Right forelimb (tissue), 1 donor: ENCODE data around the gene ZNG1F.
"Not testable (repeated sequence)": the region's sequence is repeated elsewhere in the genome, so short reads cannot be mapped to it uniquely, and the experiment has no call there.

ENCODE experiments used
- DNase-seq: peaks from one replicate; pipeline ENCODE4 v3.0.0-alpha.2; 2018

The ZNG1F gene

DNA sequence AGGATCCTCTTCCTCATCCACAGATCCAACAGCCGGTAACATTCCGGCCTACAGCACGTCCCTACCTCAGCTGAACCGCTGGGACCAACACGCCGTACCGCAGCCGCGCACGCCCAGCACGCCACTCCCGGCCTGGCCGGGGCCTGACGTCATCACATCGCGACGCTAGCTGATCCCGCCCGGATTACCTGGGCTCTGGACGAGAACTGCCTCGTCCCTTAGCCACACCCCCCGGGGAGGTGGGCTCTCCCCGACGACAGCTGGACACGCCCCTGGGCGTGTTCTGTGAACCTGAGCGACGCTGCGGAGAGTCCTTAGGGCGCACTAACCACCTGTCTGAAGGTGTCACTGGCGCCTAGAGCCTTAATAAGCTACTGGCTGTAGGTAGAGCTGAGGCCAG lies at the start of gene ZNG1F:
ZNG1F (minus strand) TSS at position 101 of the 400 bp plus-strand sequence; CDS start at position 42, 59 bp downstream.
- not testable (repeated sequence) for DNase-seq

DNA sequence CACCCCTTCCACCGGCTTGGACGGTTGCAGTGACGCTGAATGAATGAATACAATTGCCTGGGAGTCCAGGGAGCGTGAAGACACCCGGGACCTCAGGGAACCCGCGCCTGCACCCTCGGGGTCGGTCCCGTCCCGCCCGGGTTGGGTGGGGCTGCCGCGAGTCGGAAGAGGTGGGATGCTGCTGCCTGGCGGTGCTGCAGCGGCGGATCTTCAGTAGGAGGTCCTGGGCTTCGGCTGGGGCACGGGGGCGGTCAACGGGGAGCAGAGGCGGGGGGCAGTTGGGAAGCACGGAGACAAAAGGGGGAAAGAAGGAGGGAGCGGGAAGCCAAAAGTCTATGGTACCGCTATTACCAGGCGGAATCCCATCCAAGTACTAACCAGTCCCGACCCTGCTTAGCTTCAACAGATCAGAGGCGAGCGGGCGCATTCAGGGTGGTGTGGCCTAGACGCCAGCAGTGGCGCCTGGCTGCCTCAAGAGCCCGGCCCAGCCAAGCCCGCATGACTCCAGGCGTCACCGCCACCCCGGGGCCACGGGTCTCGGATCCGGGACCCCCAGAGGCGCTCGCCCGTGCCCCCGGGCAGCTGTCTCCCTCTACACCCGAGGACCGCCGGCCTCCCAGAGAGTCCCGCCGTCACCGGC lies 48.1 kb upstream of the ZNG1F start:
- not testable (repeated sequence) for DNase-seq

GRCh38 chr9:41236486-41237109 lies 47.5 kb upstream of the ZNG1F start:
- not testable (repeated sequence) for DNase-seq

DNA sequence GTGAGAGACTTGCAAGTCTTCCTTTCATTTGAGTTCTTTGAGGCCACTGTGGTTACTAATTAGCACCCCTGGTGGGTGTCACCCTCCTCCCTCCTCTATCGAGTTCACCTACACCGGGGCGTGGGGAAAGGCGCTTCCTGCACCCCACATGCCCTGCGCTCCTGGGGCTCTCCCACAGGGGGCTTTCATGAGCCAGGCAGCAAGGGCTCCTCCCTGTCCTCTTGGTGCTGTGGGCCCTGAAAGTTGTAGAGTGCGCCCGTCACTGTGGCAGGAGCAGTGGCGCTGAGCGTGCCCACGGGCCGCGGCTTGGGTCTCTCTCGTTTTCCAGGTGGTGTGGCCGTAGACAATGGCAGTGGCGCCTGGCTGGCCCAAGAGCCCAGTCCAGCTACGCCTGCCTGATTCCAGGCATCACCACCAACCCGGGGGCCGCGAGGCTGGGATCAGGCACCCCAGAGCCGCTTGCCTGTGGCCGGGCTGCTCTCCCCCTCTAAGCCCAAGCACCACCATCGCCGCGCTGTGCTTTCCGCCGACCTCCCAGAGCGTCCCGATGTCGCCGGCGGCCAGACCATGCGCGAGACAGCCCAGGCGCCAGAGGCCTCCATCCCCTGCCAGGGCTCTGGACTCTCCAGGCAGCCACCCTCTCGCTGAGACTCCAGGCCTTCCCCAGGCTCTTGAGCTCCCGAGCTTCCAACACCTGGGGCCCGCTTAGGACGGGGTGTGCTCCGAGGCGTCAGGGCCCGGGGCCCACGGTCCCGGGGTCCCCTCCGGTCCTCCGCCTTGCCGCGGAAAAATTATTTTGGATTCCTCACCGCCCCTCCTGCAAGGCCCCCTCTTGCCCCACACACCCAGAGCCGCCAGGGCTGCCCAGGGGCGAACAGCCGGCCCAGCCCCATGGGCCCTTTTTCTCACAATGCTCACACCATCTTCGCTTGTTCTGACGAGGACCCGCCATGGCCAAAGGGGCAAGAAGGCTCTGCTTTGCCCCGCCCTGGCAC lies 46.0 kb upstream of the ZNG1F start:
- DNase-seq: peak; percentile 37

DNA sequence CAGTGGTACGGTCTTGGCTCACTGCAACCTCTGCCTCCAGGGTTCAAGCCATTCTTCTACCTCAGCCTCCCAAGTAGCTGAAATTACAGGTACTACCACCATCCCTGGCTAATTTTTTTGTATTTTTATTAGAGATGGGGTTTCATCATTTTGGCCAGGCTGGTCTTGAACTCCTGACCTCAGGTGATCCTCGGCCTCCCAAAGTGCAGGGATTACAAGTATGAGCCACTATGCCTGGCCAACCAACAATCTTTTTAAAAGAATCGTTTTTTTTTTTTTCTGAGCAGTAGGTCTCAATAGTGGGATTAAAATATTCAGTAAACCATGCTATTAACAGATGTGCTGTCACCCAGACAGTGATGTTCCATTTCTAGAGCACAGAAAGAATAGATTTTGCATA lies 45.1 kb upstream of the ZNG1F start:
- not testable (repeated sequence) for DNase-seq

DNA sequence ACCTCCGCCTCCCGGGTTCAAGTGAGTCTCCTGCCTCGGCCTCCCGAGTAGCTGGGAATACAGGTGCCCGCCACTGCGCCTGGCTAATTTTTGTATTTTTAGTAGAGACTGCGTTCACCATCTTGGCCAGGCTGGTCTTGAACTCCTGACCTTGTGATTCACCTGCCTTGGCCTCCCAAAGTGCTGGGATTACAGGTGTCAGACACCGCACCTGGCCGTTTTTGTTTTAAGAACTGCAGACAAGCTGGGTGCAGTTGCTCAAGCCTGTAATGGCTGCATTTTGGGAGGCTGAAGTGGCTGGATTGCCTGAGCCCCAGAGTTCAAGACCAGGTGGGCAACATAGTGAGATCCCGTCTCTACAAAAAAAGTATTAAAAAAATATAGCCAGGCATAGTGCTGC lies 43.2 kb upstream of the ZNG1F start:
- DNase-seq: not testable (repeated sequence)

DNA sequence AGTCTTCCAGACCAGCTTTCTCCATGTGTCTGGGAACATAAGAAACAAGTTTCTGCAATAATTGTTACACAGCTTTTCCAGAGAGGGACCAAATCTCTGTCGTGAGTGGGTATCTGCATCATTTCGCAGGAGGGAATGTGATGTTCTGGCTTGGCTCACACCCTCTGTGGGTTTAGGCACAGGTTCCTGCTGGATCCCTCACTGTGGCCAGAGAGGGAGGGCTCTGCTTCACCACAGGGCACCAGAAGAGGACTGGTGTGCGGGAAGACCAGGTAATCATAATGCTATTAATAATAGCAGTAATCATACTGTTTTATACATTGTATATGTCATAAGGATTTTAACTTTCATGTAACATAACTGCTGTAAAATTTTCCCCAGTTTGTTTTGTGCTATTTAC lies 41.3 kb upstream of the ZNG1F start:
- peak; percentile 39 for DNase-seq

- peak; percentile 45 for DNase-seq
Observed at GRCh38 chr9:41229408-41230401, 40.6 kb upstream of the ZNG1F start.

GRCh38 chr9:41219831-41220230 lies 30.7 kb upstream of the ZNG1F start:
- not testable (repeated sequence) for DNase-seq

- DNase-seq: not testable (repeated sequence)
Observed at GRCh38 chr9:41188439-41188838, 678 bp downstream of the ZNG1F start.

- not testable (repeated sequence) for DNase-seq
Observed at GRCh38 chr9:41174994-41175393, 14.1 kb downstream of the ZNG1F start.

DNA sequence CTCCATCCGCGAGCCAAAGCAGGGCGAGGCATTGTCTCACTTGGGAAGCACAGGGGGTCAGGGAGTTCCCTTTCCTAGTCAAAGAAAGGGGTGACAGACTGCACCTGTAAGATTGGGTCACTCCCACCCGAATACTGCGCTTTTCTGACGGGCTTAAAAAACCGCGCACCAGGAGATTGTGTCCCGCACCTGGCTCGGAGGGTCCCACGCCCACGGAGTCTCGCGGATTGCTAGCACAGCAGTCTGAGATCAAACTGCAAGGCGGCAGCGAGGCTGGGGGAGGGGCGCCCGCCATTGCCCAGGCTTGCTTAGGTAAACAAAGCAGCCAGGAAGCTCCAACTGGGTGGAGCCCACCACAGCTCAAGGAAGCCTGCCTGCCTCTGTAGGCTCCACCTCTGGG lies 39.0 kb downstream of the ZNG1F start:
- not testable (repeated sequence) for DNase-seq

DNA sequence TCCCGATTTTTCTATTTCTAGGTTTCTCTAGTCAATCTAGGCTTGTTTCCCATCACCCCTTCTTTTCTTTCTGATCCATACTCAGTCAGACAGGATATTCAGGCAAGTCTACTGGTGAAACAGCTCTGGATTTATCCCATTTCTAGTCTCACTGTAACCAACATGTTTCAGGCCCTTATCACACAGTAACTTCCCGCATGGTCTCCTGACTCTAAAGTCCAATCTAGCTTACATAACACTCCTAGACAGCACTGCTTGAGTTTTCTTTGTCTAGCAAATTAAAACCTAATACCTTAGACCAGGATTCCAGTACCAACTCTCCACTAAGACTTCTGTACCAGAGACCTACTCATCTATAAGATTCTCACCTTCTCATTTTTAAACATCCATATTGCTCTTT lies 47.2 kb downstream of the ZNG1F start:
- not testable (repeated sequence) for DNase-seq

DNA sequence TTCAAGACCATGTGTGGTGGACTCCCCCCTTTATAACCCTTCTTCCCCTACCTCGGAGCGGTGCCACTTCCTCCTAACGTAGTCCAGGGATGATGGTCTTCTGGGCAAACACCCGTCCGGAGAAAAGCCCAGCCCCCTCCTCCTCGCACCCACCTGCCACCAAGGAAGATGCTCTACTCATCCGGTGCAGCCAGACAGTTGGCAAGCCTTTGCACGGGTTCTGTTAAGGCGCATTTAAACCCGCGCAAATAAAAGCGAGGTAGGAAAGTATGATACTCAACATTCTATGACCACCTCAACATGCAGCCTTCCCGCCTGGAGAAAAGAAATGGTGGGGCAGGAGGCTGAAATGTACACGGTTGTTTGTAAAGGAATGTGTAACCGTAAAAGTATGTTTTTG lies 60.5 kb downstream of the ZNG1F start, which contains the start of gene FOXD4L6:
FOXD4L6 (minus strand) TSS at position 101 of the 400 bp plus-strand sequence. CDS start 298 bp downstream, outside the sequence.
- not testable (repeated sequence) for DNase-seq

- not testable (repeated sequence) for DNase-seq
Observed at GRCh38 chr9:41126746-41127446, 62.2 kb downstream of the ZNG1F start.

DNA sequence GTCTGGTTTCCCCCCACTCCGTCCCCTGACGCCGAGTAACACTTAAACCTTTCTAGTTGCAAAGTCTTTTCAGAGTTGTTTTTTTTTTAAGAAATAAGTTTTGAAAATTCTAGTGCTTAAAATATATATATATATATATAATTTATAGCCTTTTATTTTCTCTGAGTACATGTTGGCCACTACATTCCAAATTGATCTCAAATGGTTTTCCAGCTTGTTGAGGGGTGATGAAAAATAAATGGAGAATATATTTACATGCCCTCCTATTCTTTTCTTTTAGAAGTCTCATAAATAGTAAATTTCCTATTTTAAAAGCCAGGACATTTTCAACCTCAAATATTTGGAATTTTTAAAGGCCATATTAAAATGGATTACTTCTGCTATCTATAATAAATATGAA lies 63.2 kb downstream of the ZNG1F start:
- not testable (repeated sequence) for DNase-seq

GRCh38 chr9:41125109-41125658 lies 63.9 kb downstream of the ZNG1F start:
- DNase-seq: not testable (repeated sequence)

DNA sequence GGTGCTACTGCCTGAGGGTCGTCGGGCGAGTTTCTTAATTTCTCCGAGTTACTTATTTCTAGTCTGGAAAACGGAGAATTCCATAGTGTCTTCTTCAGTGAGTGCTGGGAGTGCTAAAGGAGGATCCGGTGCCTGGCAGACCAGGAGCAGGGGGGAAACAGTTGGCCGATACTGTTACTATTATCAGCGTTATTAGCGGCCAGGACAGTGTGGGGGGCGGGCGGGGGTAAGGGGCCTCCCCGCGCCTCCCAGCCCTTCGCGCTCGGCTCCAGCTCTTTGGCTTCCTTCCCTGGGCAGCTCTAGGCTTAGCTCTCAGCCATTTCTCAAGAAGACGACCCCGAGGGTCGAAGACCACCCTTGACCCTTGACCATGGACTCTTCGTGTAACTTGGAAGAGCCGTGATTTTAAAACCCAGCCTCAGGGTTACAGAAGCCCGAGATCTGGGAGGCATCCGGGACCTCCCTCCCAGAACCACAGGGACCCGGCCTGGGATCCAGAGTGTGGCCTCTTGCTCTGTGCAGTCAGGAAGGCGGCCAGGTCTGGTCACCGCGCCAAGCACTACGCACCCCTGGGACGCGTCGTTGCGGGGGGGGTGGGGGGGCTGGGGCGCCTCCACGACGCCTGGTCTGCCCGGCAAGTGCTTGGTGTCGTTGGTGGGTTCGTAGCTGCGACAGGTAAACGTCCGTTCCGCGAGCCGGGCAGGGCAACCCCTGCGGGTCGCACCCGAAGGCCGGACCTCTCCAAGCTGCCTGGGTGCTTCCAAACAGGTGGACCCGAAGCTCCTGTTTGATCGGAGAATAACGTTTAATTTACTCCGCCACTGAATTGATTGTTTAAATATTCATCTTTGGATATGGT lies 64.6 kb downstream of the ZNG1F start:
- not testable (repeated sequence) for DNase-seq

GRCh38 chr9:41123812-41124211 lies 65.3 kb downstream of the ZNG1F start:
- not testable (repeated sequence) for DNase-seq

GRCh38 chr9:41123396-41123795 lies 65.7 kb downstream of the ZNG1F start:
- not testable (repeated sequence) for DNase-seq
